GM23248 (cell line): ENCODE data around the gene CCL22. TPM values are rescaled to one million over a fixed set of nuclear protein-coding genes. Genes with fewer than 3 reads are reported as not detected.

Experiments
- DNase-seq: peaks from one replicate; pipeline ENCODE4 v3.0.0-alpha.2; 2015
- H2AFZ ChIP-seq: fragments of 200-600 bp; sonication (generic); 2 replicates; pipeline ENCODE4 v1.6.1; 2016; ENCODE audit warnings: antibody characterized with exemption
- H3F3A ChIP-seq: fragments of 200-600 bp; sonication (generic); 2 replicates; pipeline ENCODE4 v1.6.1; 2016; ENCODE audit warnings: mild to moderate bottlenecking, antibody characterized with exemption, mixed run types; ENCODE audit not compliant: insufficient read depth
- H3K27ac ChIP-seq: fragments of 200-600 bp; sonication (generic); 2 replicates; pipeline ENCODE4 v1.5.1; 2016; ENCODE audit warnings: mild to moderate bottlenecking
- H3K27me3 ChIP-seq: fragments of 200-600 bp; sonication (generic); replicated peaks from 2 replicates; pipeline ENCODE4 v1.6.1; 2016; ENCODE audit warnings: mild to moderate bottlenecking; ENCODE audit not compliant: insufficient read depth
- H3K36me3 ChIP-seq: fragments of 200-600 bp; sonication (generic); 2 replicates; pipeline ENCODE4 v1.6.1; 2016; ENCODE audit warnings: low read depth, mild to moderate bottlenecking
- H3K4me1 ChIP-seq: fragments of 200-600 bp; sonication (generic); 2 replicates; pipeline ENCODE4 v1.6.1; 2016; ENCODE audit warnings: mild to moderate bottlenecking; ENCODE audit not compliant: insufficient read depth
- H3K4me2 ChIP-seq: fragments of 200-600 bp; sonication (generic); one replicate; pipeline ENCODE4 v1.6.1; 2016; ENCODE audit warnings: mild to moderate bottlenecking; ENCODE audit not compliant: unreplicated experiment
- H3K4me3 ChIP-seq: fragments of 200-600 bp; sonication (generic); 2 replicates; pipeline ENCODE4 v1.5.1; 2016; ENCODE audit warnings: mild to moderate bottlenecking
- H3K79me2 ChIP-seq: fragments of 200-600 bp; sonication (generic); 2 replicates; pipeline ENCODE4 v1.6.1; 2016; ENCODE audit warnings: mild to moderate bottlenecking; ENCODE audit not compliant: insufficient read depth
- H3K9ac ChIP-seq: fragments of 200-600 bp; sonication (generic); 2 replicates; pipeline ENCODE4 v1.6.1; 2016; ENCODE audit warnings: mild to moderate bottlenecking
- H3K9me2 ChIP-seq: fragments of 200-600 bp; sonication (generic); 2 replicates; pipeline ENCODE4 v1.6.1; 2016; ENCODE audit warnings: mixed run types, mild to moderate bottlenecking, moderate library complexity; ENCODE audit not compliant: insufficient read depth
- H3K9me3 ChIP-seq: fragments of 200-600 bp; sonication (generic); one replicate; pipeline ENCODE4 v1.6.1; 2017; ENCODE audit warnings: low read depth
- H4K20me1 ChIP-seq: fragments of 200-600 bp; sonication (generic); 2 replicates; pipeline ENCODE4 v1.6.0; 2016; ENCODE audit not compliant: insufficient read depth
- EZH2 ChIP-seq: fragments of 200-600 bp; sonication (generic); IDR thresholded peaks from 2 replicates; pipeline ENCODE4 v1.6.1; 2018; ENCODE audit warnings: antibody characterized with exemption, mild to moderate bottlenecking; ENCODE audit not compliant: insufficient read depth, poor library complexity, severe bottlenecking
- EZH2phosphoT487 ChIP-seq: fragments of 200-600 bp; sonication (generic); IDR thresholded peaks from 2 replicates; pipeline ENCODE4 v1.6.1; 2018; ENCODE audit warnings: antibody characterized with exemption, moderate library complexity, mild to moderate bottlenecking, low read depth; ENCODE audit not compliant: insufficient read depth
- WGBS, 2 experiments: methylation state at CpG; one replicate each; pipeline ENCODE4 v1.1.6; 2015 to 2017; ENCODE audit warnings: low lambda C conversion rate in 2 of 2, low coverage in 1 of 2; ENCODE audit errors: missing lambda C conversion rate in 2 of 2; 5-methylcytosine and 5-hydroxymethylcytosine counted together
- in situ Hi-C: fragments of 300-500 bp; cut with MboI; formaldehyde crosslinking; loops from 2 replicates; pipeline ENCODE4 v1.15.0; 2020
- polyA plus RNA-seq: library from polyadenylated mRNA; unstranded; fragments of >200 nt; fragmentation: Nextera tagmentation; extraction: Ambion mirVana; gene quantifications from 2 replicates; pipeline ENCODE4 v1.2.1, GENCODE V29; 2016
- total RNA-seq: library from RNA; depleted of rRNA; stranded (reverse); fragments of >200 nt; shearing (Covaris generic); gene quantifications from 2 replicates; pipeline ENCODE4 v1.2.3, GENCODE V29; 2014

Gene CCL22
- total and polyA plus RNA-seq, 2 experiments from 2014 or later, result 0.10 TPM; not detected in 1

- Histone ChIP-seq H3K9ac (no peak overlapping the region), H3K36me3 (no peaks in the 10 kb centered on the region), H3K4me3 (no peak overlapping the region), H3K9me2 (no peaks in the 10 kb centered on the region), H2AFZ (no peak overlapping the region), H3K4me2 (no peak overlapping the region), H3K9me3 (no peaks in the 10 kb centered on the region), H3K27me3 (peaks cover 20% of the 10 kb centered on the region), H3F3A (0 out of 2 replicates have a peak, but pooled peaks cover 4% of the 10 kb centered on the region), H3K27ac (no peak overlapping the region), H3K79me2 (no peaks in the 10 kb centered on the region), H3K4me1 (no peaks in the 10 kb centered on the region), H4K20me1 (no peaks in the 10 kb centered on the region)
- 43 to 69% methylated on average over 2 to 5 of the region's 5 CpGs for WGBS, 2 experiments
- in situ Hi-C loops, result no loop called here
- DNase-seq, result peak; percentile 65
- no peak for TF ChIP-seq EZH2phosphoT487
- no peak for TF ChIP-seq EZH2
These were observed 27.9 kb downstream of the CCL22 start for GRCh38 chr16:57386381-57386951.

- H3K79me2 ChIP-seq, result no peaks in the 10 kb centered on the region
- TF ChIP-seq EZH2, result no peak
- no peaks in the 10 kb centered on the region for H4K20me1 ChIP-seq
- H2AFZ ChIP-seq, result no peak overlapping the region
- DNase-seq, result no peak
- no peaks in the 10 kb centered on the region for H3K9me2 ChIP-seq
- H3K4me2 ChIP-seq, result no peak overlapping the region
- H3K27me3 ChIP-seq, result peaks cover 20% of the 10 kb centered on the region
- H3K4me1 ChIP-seq, result no peaks in the 10 kb centered on the region
- H3F3A ChIP-seq, result 0 out of 2 replicates have a peak, but pooled peaks cover 4% of the 10 kb centered on the region
- H3K27ac ChIP-seq, result no peak overlapping the region
- no peaks in the 10 kb centered on the region for H3K9me3 ChIP-seq
- no peak overlapping the region for H3K4me3 ChIP-seq
- in situ Hi-C loops, result no loop called here
- WGBS, 2 experiments, result 79 to 91% methylated on average over 3 of the region's 3 CpGs
- no peak overlapping the region for H3K9ac ChIP-seq
- H3K36me3 ChIP-seq, result no peaks in the 10 kb centered on the region
These were observed 29.2 kb downstream of the CCL22 start for GRCh38 chr16:57387598-57388354.

- H3K4me3 ChIP-seq, result no peak overlapping the region
- in situ Hi-C loops, result no loop called here
- H3K4me1 ChIP-seq, result no peaks in the 10 kb centered on the region
- H3K9ac ChIP-seq, result no peak overlapping the region
- no peaks in the 10 kb centered on the region for H3K36me3 ChIP-seq
- H3F3A ChIP-seq, result 0 out of 2 replicates have a peak, but pooled peaks cover 4% of the 10 kb centered on the region
- no peaks in the 10 kb centered on the region for H3K9me2 ChIP-seq
- H4K20me1 ChIP-seq, result no peaks in the 10 kb centered on the region
- H3K9me3 ChIP-seq, result no peaks in the 10 kb centered on the region
- DNase-seq, result no peak
- no peaks in the 10 kb centered on the region for H3K79me2 ChIP-seq
- H2AFZ ChIP-seq, result no peak overlapping the region
- peaks cover 23% of the 10 kb centered on the region for H3K27me3 ChIP-seq
- H3K27ac ChIP-seq, result no peak overlapping the region
- WGBS, 2 experiments, result 79 to 92% methylated on average over 7 of the region's 7 CpGs
- H3K4me2 ChIP-seq, result no peak overlapping the region
- no peak for TF ChIP-seq EZH2
- no peak for TF ChIP-seq EZH2phosphoT487
These were observed 29.9 kb downstream of the CCL22 start for GRCh38 chr16:57388359-57389086.

GRCh38 chr16:57389087-57389468 is 30.5 kb downstream of the CCL22 start:
- Histone ChIP-seq H3K9me2 (no peaks in the 10 kb centered on the region), H3K27me3 (peaks cover 27% of the 10 kb centered on the region), H3K4me3 (no peak overlapping the region), H3K9me3 (no peaks in the 10 kb centered on the region), H3K4me2 (no peak overlapping the region), H4K20me1 (no peaks in the 10 kb centered on the region), H3K4me1 (no peaks in the 10 kb centered on the region), H3K27ac (no peak overlapping the region), H2AFZ (no peak overlapping the region), H3K9ac (no peak overlapping the region), H3K36me3 (no peaks in the 10 kb centered on the region), H3F3A (0 out of 2 replicates have a peak, but pooled peaks cover 4% of the 10 kb centered on the region), H3K79me2 (no peaks in the 10 kb centered on the region)
- in situ Hi-C loops, result no loop called here
- TF ChIP-seq EZH2 (no peak), EZH2phosphoT487 (no peak)
- 70 to 76% methylated on average over 3 of the region's 3 CpGs for WGBS, 2 experiments
- DNase-seq, result no peak
